K562 (cell line): ENCODE data around the gene EHBP1L1. TPM values are rescaled to one million over a fixed set of nuclear protein-coding genes. Genes with fewer than 3 reads are reported as not detected.

ENCODE experiments used
- ATAC-seq: fragments of 200-7000 bp; cut with Tn5 transposase; 3 replicates; pipeline ENCODE4 v1.9.1; 2020; ENCODE audit warnings: moderate library complexity
- BruUV-seq: library from RNA; stranded (reverse); fragments of 400-500 nt; replicated peaks from 2 replicates; lab custom pipeline; 2021; lab: Mats Ljungman, UMichigan
- CTCF ChIA-PET: fragments of 300-600 bp; formaldehyde crosslinking; extraction: SDS; loops from one replicate; lab custom pipeline; 2021; ENCODE audit warnings: low intra/inter-chr PET ratio; lab: Yijun Ruan, JAX
- POLR2A ChIA-PET: fragments of 300-600, 350-650 bp; sonication (Branson Sonifier 250); formaldehyde crosslinking; extraction: SDS; loops from one replicate; lab custom pipeline; 2021; ENCODE audit warnings: antibody characterized with exemption, inconsistent platforms; lab: Yijun Ruan, JAX
- DNase-seq, 4 experiments: peaks; one replicate each; pipeline versions ENCODE4 v3.0.0 to v3.0.0-alpha.2; 2011 to 2018; ENCODE audit warnings: low spot score in 3 of 4, mixed read lengths in 3 of 4; ENCODE audit errors: extremely low read depth in 1 of 4
- FAIRE-seq: peaks from 2 replicates; lab custom pipeline; 2011; peaks lifted over from hg19 to GRCh38; lab: Jason Lieb, UNC
- H2AFZ ChIP-seq: 2 replicates; pipeline ENCODE4 v1.6.0; 2011; ENCODE audit warnings: low read depth, low read length, control low read depth, inconsistent platforms
- H3K27ac ChIP-seq: fragments of 200-600 bp; 3 replicates; pipeline ENCODE4 v1.8.0; 2011; ENCODE audit warnings: low read depth, mild to moderate bottlenecking, control low read depth, inconsistent platforms, low read length, moderate library complexity, mixed read lengths; ENCODE audit errors: extremely low read depth
- H3K27me3 ChIP-seq, 2 experiments: fragments of 300-600 bp in 1 of 2; 2 replicates in 1 of 2; 3 replicates in 1 of 2; pipeline versions ENCODE4 v1.6.0 to v1.8.0; 2011; ENCODE audit warnings: inconsistent platforms in 2 of 2, low read length in 2 of 2, mild to moderate bottlenecking in 1 of 2, mixed read lengths in 1 of 2, moderate library complexity in 1 of 2; ENCODE audit not compliant: control insufficient read depth in 2 of 2, insufficient read depth in 2 of 2
- H3K36me3 ChIP-seq: fragments of 300-600 bp; 3 replicates; pipeline ENCODE4 v1.8.0; 2011; ENCODE audit warnings: mild to moderate bottlenecking, low read length, inconsistent platforms; ENCODE audit not compliant: control insufficient read depth, insufficient read depth
- H3K4me1 ChIP-seq, 2 experiments: fragments of 200-600 bp in 1 of 2; replicated peaks in 1 of 2; 2 replicates in 1 of 2; 3 replicates in 1 of 2; pipeline versions ENCODE4 v1.5.1 to v1.8.0; 2011; ENCODE audit warnings: inconsistent platforms in 2 of 2, low read length in 2 of 2, mild to moderate bottlenecking in 1 of 2, mixed read lengths in 1 of 2, moderate library complexity in 1 of 2; ENCODE audit not compliant: control insufficient read depth in 2 of 2, insufficient read depth in 2 of 2
- H3K4me2 ChIP-seq: 2 replicates; pipeline ENCODE4 v1.6.1; 2011; ENCODE audit warnings: low read length, control low read depth, inconsistent platforms, mixed read lengths; ENCODE audit not compliant: insufficient read depth
- H3K4me3 ChIP-seq: fragments of 200-600 bp; sonication (generic), shearing (Covaris generic); 2 replicates; pipeline ENCODE4 v1.5.1; 2016; ENCODE audit warnings: control low read depth, inconsistent platforms
- H3K79me2 ChIP-seq: fragments of 200-600 bp; 3 replicates; pipeline ENCODE4 v1.8.0; 2011; ENCODE audit warnings: low read length, inconsistent platforms; ENCODE audit not compliant: control insufficient read depth, insufficient read depth
- H3K9ac ChIP-seq, 2 experiments: 2 replicates each; pipeline versions ENCODE4 v1.6.0 to v1.6.1; 2011; ENCODE audit warnings: low read depth in 2 of 2, low read length in 2 of 2, control low read depth in 1 of 2, inconsistent platforms in 1 of 2, mild to moderate bottlenecking in 1 of 2, mixed read lengths in 1 of 2; ENCODE audit not compliant: insufficient read depth in 1 of 2
- H3K9me1 ChIP-seq: one replicate; pipeline ENCODE4 v1.6.0; 2011; ENCODE audit warnings: inconsistent platforms, mild to moderate bottlenecking, low read length, moderate library complexity; ENCODE audit not compliant: control insufficient read depth, insufficient read depth
- H3K9me3 ChIP-seq: replicated peaks from 2 replicates; pipeline ENCODE4 v1.5.1; 2011; ENCODE audit warnings: low read depth, low read length, inconsistent platforms; ENCODE audit not compliant: control insufficient read depth, insufficient read depth
- H4K20me1 ChIP-seq: replicated peaks from 2 replicates; pipeline ENCODE4 v1.6.1; 2011; ENCODE audit warnings: low read length, inconsistent platforms, mixed read lengths; ENCODE audit not compliant: control insufficient read depth, insufficient read depth
- AFF1 ChIP-seq, 2 experiments: fragments of 450-650 bp; IDR thresholded peaks; 2 replicates each; pipeline ENCODE4 v1.6.1; 2018; ENCODE audit warnings: mild to moderate bottlenecking in 2 of 2, low read depth in 1 of 2; ENCODE audit not compliant: partially characterized antibody in 2 of 2
- BRF2 ChIP-seq: IDR thresholded peaks from 3 replicates; pipeline ENCODE4 v1.6.1; 2011; ENCODE audit warnings: borderline replicate concordance, mild to moderate bottlenecking; ENCODE audit not compliant: insufficient read length, insufficient read depth
- EGR1 ChIP-seq: fragments of 450-650 bp; conservative IDR thresholded peaks from 2 replicates; pipeline ENCODE4 v1.6.1; 2017; ENCODE audit warnings: mild to moderate bottlenecking
- GATAD2A ChIP-seq: fragments of 450-650 bp; IDR thresholded peaks from 2 replicates; pipeline ENCODE4 v1.6.1; 2017
- LEF1 ChIP-seq: fragments of 450-650 bp; IDR thresholded peaks from 2 replicates; pipeline ENCODE4 v1.6.1; 2016; ENCODE audit warnings: mild to moderate bottlenecking
- MTA1 ChIP-seq: fragments of 450-650 bp; IDR thresholded peaks from 2 replicates; pipeline ENCODE4 v1.6.1; 2017; ENCODE audit warnings: borderline replicate concordance
- POLR2B ChIP-seq: fragments of 450-650 bp; IDR thresholded peaks from 2 replicates; pipeline ENCODE4 v1.6.1; 2018; ENCODE audit warnings: low read depth; ENCODE audit not compliant: partially characterized antibody
- YBX1 ChIP-seq: fragments of 450-650 bp; IDR thresholded peaks from 2 replicates; pipeline ENCODE4 v1.7.1; 2016; ENCODE audit warnings: mild to moderate bottlenecking
- ZFP1 ChIP-seq: fragments of 450-650 bp; formaldehyde crosslinking; IDR thresholded peaks from 2 replicates; pipeline ENCODE4 v1.4.0; 2020; ENCODE audit warnings: mild to moderate bottlenecking, mixed read lengths
- ZFX ChIP-seq: sonication (generic); formaldehyde crosslinking; IDR thresholded peaks from 2 replicates; pipeline ENCODE4 v1.8.0; 2022; ENCODE audit warnings: mild to moderate bottlenecking, missing genetic modification reagents, moderate library complexity
- ZMIZ1 ChIP-seq, 2 experiments: fragments of 150-350 bp in 1 of 2; IDR thresholded peaks; 2 replicates each; pipeline ENCODE4 v1.6.1; 2012 to 2016; ENCODE audit warnings: low read depth in 2 of 2, low read length in 2 of 2, mild to moderate bottlenecking in 1 of 2, moderate library complexity in 1 of 2
- ZNF41 ChIP-seq: fragments of 250-450 bp; sonication (Bioruptor Pico); conservative IDR thresholded peaks from 2 replicates; pipeline ENCODE4 v1.4.0; 2020; ENCODE audit warnings: mild to moderate bottlenecking
- WGBS: fragments of 100-300 bp; shearing (Covaris generic); methylation state at CpG from one replicate; pipeline ENCODE4 v1.1.6; 2016; ENCODE audit warnings: low coverage, mixed read lengths; ENCODE audit not compliant: insufficient coverage; ENCODE audit errors: missing lambda C conversion rate; 5-methylcytosine and 5-hydroxymethylcytosine counted together
- in situ Hi-C: fragments of 300-500 bp; cut with MboI; formaldehyde crosslinking; loops from 4 replicates; pipeline ENCODE4 v1.15.0; 2018; ENCODE audit warnings: inconsistent platforms, mixed read lengths
- intact Hi-C: fragments of 100-400 bp; cut with micrococcal nuclease; formaldehyde crosslinking; loops from 2 replicates; pipeline ENCODE4 v1.14.2; 2022
- polyA plus RNA-seq, 8 experiments: library from polyadenylated mRNA; depleted of rRNA in 4 of 8; stranded (reverse) in 5 of 8; unstranded in 3 of 8; fragments of >200 nt; fragmentation: Nextera tagmentation in 2 of 8; fragmentation: Illumina TruSeq in 1 of 8; extraction: Ambion mirVana in 2 of 8; extraction: Trizol in 1 of 8; gene quantifications; 2 replicates each; pipeline versions ENCODE4 v1.2.1 to v1.2.3, GENCODE V29; 2011 to 2014; ENCODE audit warnings: inconsistent platforms in 1 of 8, missing spikeins in 1 of 8
- total RNA-seq, 7 experiments: library from RNA; depleted of rRNA in 6 of 7; stranded (reverse); fragments of >200 nt in 6 of 7; fragmentation: Illumina TruSeq in 2 of 7; extraction: Trizol in 2 of 7; gene quantifications; 2 replicates each; pipeline versions ENCODE4 v1.2.1 to v1.2.3, GENCODE V29; 2011 to 2021; ENCODE audit warnings: low replicate concordance in 1 of 7

Gene EHBP1L1
- total and polyA plus RNA-seq, 9 of the 15 experiments (the other 6 are each of a cell fraction or from before 2014, with no cell fraction given) = 0.03 to 87.1 (median 26.3) TPM

GRCh38 chr11:65636108-65637031 is 60.5 kb downstream of the EHBP1L1 start:
- H4K20me1 ChIP-seq = peaks cover 3% of the 10 kb centered on the region; the same call in 1 of the 2 replicates
- peaks cover 3% of the 10 kb centered on the region for H3K9me1 ChIP-seq
- peaks cover 68% of the 10 kb centered on the region; the same call in 2 of the 3 replicates for H3K36me3 ChIP-seq
- POLR2A ChIA-PET = interaction anchor here (0.7 to 1.5 kb wide), 4 partner anchors 15 to 137 kb away, joined by 3 to 7 read pairs (median 4); partner anchors contain the start of gene MALAT1
- intact Hi-C loops (loop anchor here (2.0 to 5.0 kb wide), 3 partner anchors 22 to 180 kb away; partner anchors contain the start of genes MAP3K11 and PCNX3), in situ Hi-C loops (no loop called here)
- FAIRE-seq (peak; percentile 89), ATAC-seq (peak; percentile 79), DNase-seq (peak; percentile 71 to 92 (median 80))
- CTCF ChIA-PET = no interaction called here
- peak overlapping the region; percentile 3 to 72; a peak in 3 of 4 replicates for H3K9ac ChIP-seq
- 39% methylated on average over 19 of the region's 28 CpGs for WGBS
- H3K27ac ChIP-seq = peak overlapping the region; percentile 93
- H3K27me3 ChIP-seq = no peaks in the 10 kb centered on the region
- H3K4me3 ChIP-seq = no peak overlapping the region
- BruUV-seq = no TSS peak
- H2AFZ ChIP-seq = no peak overlapping the region
- H3K4me1 ChIP-seq = peaks cover 30 to 82% of the 10 kb centered on the region in 2 experiments
- H3K4me2 ChIP-seq = peak overlapping the region; percentile 40; the same call in 1 of the 2 replicates
- H3K79me2 ChIP-seq = peaks cover 20% of the 10 kb centered on the region
- no peaks in the 10 kb centered on the region for H3K9me3 ChIP-seq
- peak; percentile 31; the same call in 1 of the 2 replicates for TF ChIP-seq LEF1
- peak; percentile 38; the same call in 1 of the 2 replicates for TF ChIP-seq MTA1
- TF ChIP-seq EGR1 = peak; percentile 94
- no peak for TF ChIP-seq ZNF41
- TF ChIP-seq POLR2B = no peak
- peak; percentile 87; the same call in 1 of the 2 replicates for TF ChIP-seq GATAD2A
- no peak for TF ChIP-seq AFF1 (IDR thresholded peaks at IDR 0.05; ENCODE audit: low read depth in 1 of 2, partially characterized antibody in 2 of 2)
- TF ChIP-seq ZFP1 = no peak
- TF ChIP-seq ZMIZ1 (IDR thresholded peaks at IDR 0.05; ENCODE audit: low read depth in 2 of 2, low read length in 2 of 2) = peak in 1 of 2 experiments; percentile 60; a peak in 1 of 4 replicates
- TF ChIP-seq ZFX (CRISPR knock-in tag) = peak; percentile 38
- no peak for TF ChIP-seq YBX1
- no peak for TF ChIP-seq BRF2
